H9 (cell line): Measurements from ENCODE around the gene KIF26A. TPM values are rescaled to one million over a fixed set of nuclear protein-coding genes. Genes with fewer than 3 reads are reported as not detected.
"Not testable (repeated sequence)": the region's sequence is repeated elsewhere in the genome, so short reads cannot be mapped to it uniquely, and the experiment has no call there.

Source experiments
- DNase-seq: peaks from one replicate; pipeline ENCODE4 v3.0.0-alpha.2; 2017
- H2AFZ ChIP-seq: one replicate; pipeline ENCODE4 v1.6.1; 2013; ENCODE audit warnings: mild to moderate bottlenecking, low read length, control low read depth, moderate library complexity
- H2AK5ac ChIP-seq: 2 replicates; pipeline ENCODE4 v1.6.1; 2013; ENCODE audit warnings: low read length, control low read depth, mixed read lengths; ENCODE audit not compliant: insufficient read length
- H2BK120ac ChIP-seq: one replicate; pipeline ENCODE4 v1.6.1; 2013; ENCODE audit warnings: low read depth, mild to moderate bottlenecking, low read length, control low read depth, inconsistent platforms; ENCODE audit not compliant: poor library complexity, severe bottlenecking
- H2BK12ac ChIP-seq: 2 replicates; pipeline ENCODE4 v1.6.1; 2013; ENCODE audit warnings: low read length, control low read depth, mixed read lengths, low read depth; ENCODE audit not compliant: insufficient read length
- H2BK15ac ChIP-seq: 2 replicates; pipeline ENCODE4 v1.6.1; 2013; ENCODE audit warnings: low read depth, low read length, control low read depth
- H2BK20ac ChIP-seq: one replicate; pipeline ENCODE4 v1.6.1; 2013; ENCODE audit warnings: low read depth, mild to moderate bottlenecking, low read length, control low read depth, inconsistent platforms; ENCODE audit not compliant: poor library complexity, severe bottlenecking
- H2BK5ac ChIP-seq: 2 replicates; pipeline ENCODE4 v1.6.1; 2013; ENCODE audit warnings: low read length, control low read depth, mixed read lengths; ENCODE audit not compliant: insufficient read length
- H3K14ac ChIP-seq: 2 replicates; pipeline ENCODE4 v1.6.1; 2013; ENCODE audit warnings: low read length, control low read depth; ENCODE audit not compliant: insufficient read depth
- H3K18ac ChIP-seq: 2 replicates; pipeline ENCODE4 v1.6.1; 2013; ENCODE audit warnings: low read depth, mild to moderate bottlenecking, mixed read lengths, low read length, control low read depth; ENCODE audit not compliant: insufficient read length
- H3K23ac ChIP-seq: 2 replicates; pipeline ENCODE4 v1.6.1; 2013; ENCODE audit warnings: low read length, control low read depth, mixed read lengths, low read depth; ENCODE audit not compliant: insufficient read length
- H3K23me2 ChIP-seq: 2 replicates; pipeline ENCODE4 v1.6.1; 2013; ENCODE audit warnings: low read depth, mild to moderate bottlenecking, mixed read lengths, low read length, control low read depth; ENCODE audit not compliant: insufficient read length, poor library complexity, severe bottlenecking
- H3K27ac ChIP-seq: 2 replicates; pipeline ENCODE4 v1.5.1; 2013; ENCODE audit warnings: low read length, control low read depth, mixed read lengths, low read depth; ENCODE audit not compliant: insufficient read length
- H3K27me3 ChIP-seq: 2 replicates; pipeline ENCODE4 v1.6.1; 2013; ENCODE audit warnings: low read length, control low read depth, inconsistent platforms; ENCODE audit not compliant: insufficient read depth
- H3K4ac ChIP-seq: 2 replicates; pipeline ENCODE4 v1.6.1; 2013; ENCODE audit warnings: low read depth, mild to moderate bottlenecking, control low read depth, inconsistent platforms, low read length, moderate library complexity
- H3K4me1 ChIP-seq: 2 replicates; pipeline ENCODE4 v1.6.1; 2013; ENCODE audit warnings: low read length, control low read depth, inconsistent platforms; ENCODE audit not compliant: insufficient read depth
- H3K4me2 ChIP-seq: 2 replicates; pipeline ENCODE4 v1.6.1; 2013; ENCODE audit warnings: low read length, control low read depth, mixed read lengths; ENCODE audit not compliant: insufficient read length, insufficient read depth
- H3K56ac ChIP-seq: 2 replicates; pipeline ENCODE4 v1.6.1; 2013; ENCODE audit warnings: low read depth, mild to moderate bottlenecking, mixed read lengths, low read length, control low read depth; ENCODE audit not compliant: insufficient read length
- H3K79me1 ChIP-seq: 2 replicates; pipeline ENCODE4 v1.6.1; 2013; ENCODE audit warnings: low read depth, mild to moderate bottlenecking, moderate library complexity, low read length, control low read depth, inconsistent platforms; ENCODE audit not compliant: insufficient read depth, poor library complexity, severe bottlenecking
- H3K79me2 ChIP-seq: 2 replicates; pipeline ENCODE4 v1.6.1; 2013; ENCODE audit warnings: low read length, control low read depth, inconsistent platforms; ENCODE audit not compliant: insufficient read depth
- H3K9ac ChIP-seq: 2 replicates; pipeline ENCODE4 v1.6.1; 2013; ENCODE audit warnings: low read length, control low read depth, mixed read lengths; ENCODE audit not compliant: insufficient read length; ENCODE audit errors: extremely low read depth
- H3K9me3 ChIP-seq: one replicate; pipeline ENCODE4 v1.6.1; 2013; ENCODE audit warnings: low read depth, low read length, inconsistent platforms; ENCODE audit not compliant: control insufficient read depth
- H3T11ph ChIP-seq: one replicate; pipeline ENCODE4 v1.6.1; 2013; ENCODE audit warnings: mild to moderate bottlenecking, low read length, control low read depth, inconsistent platforms
- H4K20me1 ChIP-seq: one replicate; pipeline ENCODE4 v1.6.1; 2013; ENCODE audit not compliant: control insufficient read depth, insufficient read length, insufficient read depth
- H4K5ac ChIP-seq: 2 replicates; pipeline ENCODE4 v1.6.1; 2013; ENCODE audit warnings: low read depth, mild to moderate bottlenecking, mixed read lengths, low read length, control low read depth; ENCODE audit not compliant: insufficient read length
- H4K8ac ChIP-seq: replicated peaks from 2 replicates; pipeline ENCODE4 v1.6.1; 2013; ENCODE audit warnings: low read length, control low read depth, mixed read lengths, low read depth; ENCODE audit not compliant: insufficient read length
- H4K91ac ChIP-seq: 2 replicates; pipeline ENCODE4 v1.6.1; 2013; ENCODE audit warnings: low read depth, mild to moderate bottlenecking, moderate library complexity, mixed read lengths, low read length, control low read depth; ENCODE audit not compliant: insufficient read length
- H3K27ac Mint-ChIP-seq, 3 experiments: 2 replicates in 2 of 3; 3 replicates in 1 of 3; pipeline ENCODE4 v1.8.0; 2020 to 2021; ENCODE audit warnings: mixed read lengths in 3 of 3, mild to moderate bottlenecking in 1 of 3, moderate library complexity in 1 of 3
- H3K27me3 Mint-ChIP-seq: 2 replicates; pipeline ENCODE4 v1.8.0; 2021; ENCODE audit warnings: low read depth, mild to moderate bottlenecking, moderate library complexity, mixed read lengths
- H3K36me3 Mint-ChIP-seq, 3 experiments: 2 replicates in 2 of 3; 3 replicates in 1 of 3; pipeline ENCODE4 v1.8.0; 2020 to 2021; ENCODE audit warnings: low read depth in 3 of 3, mixed read lengths in 3 of 3; ENCODE audit not compliant: insufficient read depth in 1 of 3
- H3K4me1 Mint-ChIP-seq, 2 experiments: 2 replicates each; pipeline ENCODE4 v1.8.0; 2020; ENCODE audit warnings: mixed read lengths in 2 of 2
- H3K4me3 Mint-ChIP-seq, 2 experiments: 2 replicates in 1 of 2; 3 replicates in 1 of 2; pipeline ENCODE4 v1.8.0; 2020 to 2021; ENCODE audit warnings: mild to moderate bottlenecking in 2 of 2, mixed read lengths in 2 of 2, moderate library complexity in 1 of 2
- H3K9me3 Mint-ChIP-seq, 2 experiments: 2 replicates in 1 of 2; 3 replicates in 1 of 2; pipeline ENCODE4 v1.8.0; 2020; ENCODE audit warnings: mild to moderate bottlenecking in 2 of 2, mixed read lengths in 2 of 2, moderate library complexity in 1 of 2
- WGBS: extraction: QIAGEN DNeasy Blood & Tissue Kit; methylation state at CpG from one replicate; pipeline ENCODE4 v1.1.7; 2013; ENCODE audit warnings: missing lambda C conversion rate, low lambda C conversion rate, mixed read lengths; ENCODE audit not compliant: insufficient read length; ENCODE audit errors: extremely low coverage; 5-methylcytosine and 5-hydroxymethylcytosine counted together
- total RNA-seq: library from RNA; stranded (reverse); gene quantifications from 2 replicates; pipeline ENCODE4 v1.2.1, GENCODE V29; 2021
- TF ChIP-seq, protein P1 (sequence below): fragments of 200-600 bp; sonication (generic); conservative IDR thresholded peaks from 3 replicates; pipeline ENCODE4 v1.8.0; 2021; ENCODE audit warnings: antibody characterized with exemption, mild to moderate bottlenecking

KIF26A gene
- total RNA-seq, 1 experiment from 2014 or later, result 44.2 TPM

DNA sequence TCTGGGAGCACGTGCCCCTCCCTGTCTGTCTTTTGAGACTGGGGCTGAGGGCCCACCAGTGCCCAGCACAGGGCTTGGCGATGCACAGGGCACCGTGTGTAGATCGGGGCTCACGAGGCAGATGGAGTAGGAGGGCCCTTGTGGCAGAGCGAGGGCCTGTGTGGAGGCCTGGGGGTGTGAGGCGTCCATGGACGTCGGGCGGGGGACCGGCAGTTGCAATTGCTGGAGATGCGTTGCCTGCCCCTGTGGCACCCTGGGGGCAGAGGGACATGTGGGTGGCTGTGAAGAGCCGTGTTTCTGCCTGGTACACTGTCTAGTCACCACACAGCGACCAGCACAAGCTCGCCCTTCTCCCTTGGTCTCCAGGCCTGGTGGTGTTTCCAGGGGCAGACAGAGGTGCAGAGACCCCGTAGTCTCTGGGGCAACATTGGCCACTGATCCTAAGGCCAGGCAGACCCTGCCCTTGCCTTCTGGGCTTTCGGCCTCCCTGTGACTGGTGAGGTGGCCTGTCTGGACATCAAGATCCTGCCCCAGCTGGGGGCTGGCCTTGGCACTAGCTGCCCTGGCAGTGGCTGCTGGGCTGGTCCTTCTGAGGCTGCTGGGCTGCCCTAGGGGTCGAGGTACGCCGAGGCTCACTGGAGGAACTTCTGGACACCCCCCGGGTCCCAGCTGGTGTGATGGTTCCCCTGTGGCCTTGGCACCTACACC, 14.5 kb downstream of the KIF26A start:
- H3K56ac ChIP-seq, result no peak overlapping the region
- TF ChIP-seq, protein P1, sequence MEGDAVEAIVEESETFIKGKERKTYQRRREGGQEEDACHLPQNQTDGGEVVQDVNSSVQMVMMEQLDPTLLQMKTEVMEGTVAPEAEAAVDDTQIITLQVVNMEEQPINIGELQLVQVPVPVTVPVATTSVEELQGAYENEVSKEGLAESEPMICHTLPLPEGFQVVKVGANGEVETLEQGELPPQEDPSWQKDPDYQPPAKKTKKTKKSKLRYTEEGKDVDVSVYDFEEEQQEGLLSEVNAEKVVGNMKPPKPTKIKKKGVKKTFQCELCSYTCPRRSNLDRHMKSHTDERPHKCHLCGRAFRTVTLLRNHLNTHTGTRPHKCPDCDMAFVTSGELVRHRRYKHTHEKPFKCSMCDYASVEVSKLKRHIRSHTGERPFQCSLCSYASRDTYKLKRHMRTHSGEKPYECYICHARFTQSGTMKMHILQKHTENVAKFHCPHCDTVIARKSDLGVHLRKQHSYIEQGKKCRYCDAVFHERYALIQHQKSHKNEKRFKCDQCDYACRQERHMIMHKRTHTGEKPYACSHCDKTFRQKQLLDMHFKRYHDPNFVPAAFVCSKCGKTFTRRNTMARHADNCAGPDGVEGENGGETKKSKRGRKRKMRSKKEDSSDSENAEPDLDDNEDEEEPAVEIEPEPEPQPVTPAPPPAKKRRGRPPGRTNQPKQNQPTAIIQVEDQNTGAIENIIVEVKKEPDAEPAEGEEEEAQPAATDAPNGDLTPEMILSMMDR, result no peak
- Mint-ChIP-seq H3K27ac (peak overlapping the region in 2 of 3 experiments; percentile 68 to 79; a peak in 1 of 7 replicates), H3K4me3 (no peak overlapping the region), H3K4me1 (peaks cover 17 to 27% of the 10 kb centered on the region in 2 experiments), H3K36me3 (peaks cover 5 to 9% (median 5%) of the 10 kb centered on the region in 3 experiments; a peak in 6 of 7 replicates), H3K27me3 (no peaks in the 10 kb centered on the region), H3K9me3 (no peaks in the 10 kb centered on the region)
- H3K4ac ChIP-seq, result no peak overlapping the region
- no peak overlapping the region for H2BK120ac ChIP-seq
- no peak overlapping the region for H4K91ac ChIP-seq
- no peak overlapping the region for H3K9ac ChIP-seq
- no peak overlapping the region for H2BK5ac ChIP-seq
- H4K5ac ChIP-seq, result no peak overlapping the region
- no peaks in the 10 kb centered on the region for H3K79me1 ChIP-seq
- no peak overlapping the region for H3K18ac ChIP-seq
- H3K4me2 ChIP-seq, result no peak overlapping the region
- H2BK12ac ChIP-seq, result no peak overlapping the region
- H2AK5ac ChIP-seq, result no peak overlapping the region
- H3K14ac ChIP-seq, result no peak overlapping the region
- H3K9me3 ChIP-seq, result no peaks in the 10 kb centered on the region
- no peaks in the 10 kb centered on the region for H3K27me3 ChIP-seq
- H3K79me2 ChIP-seq, result no peaks in the 10 kb centered on the region; the same call in 1 of the 2 replicates
- H3K23me2 ChIP-seq, result no peaks in the 10 kb centered on the region
- no peak overlapping the region for H2BK15ac ChIP-seq
- H4K20me1 ChIP-seq, result no peaks in the 10 kb centered on the region
- no peak overlapping the region for H3K27ac ChIP-seq
- H2AFZ ChIP-seq, result no peak overlapping the region
- 0 out of 2 replicates have a peak, but pooled peaks cover 2% of the 10 kb centered on the region for H3K4me1 ChIP-seq
- no peak overlapping the region for H3T11ph ChIP-seq
- no peak overlapping the region for H4K8ac ChIP-seq
- H3K23ac ChIP-seq, result no peak overlapping the region
- WGBS, result no CpG with 5 or more reads among the region's 21 CpGs
- DNase-seq, result no peak
- H2BK20ac ChIP-seq, result no peak overlapping the region

DNA sequence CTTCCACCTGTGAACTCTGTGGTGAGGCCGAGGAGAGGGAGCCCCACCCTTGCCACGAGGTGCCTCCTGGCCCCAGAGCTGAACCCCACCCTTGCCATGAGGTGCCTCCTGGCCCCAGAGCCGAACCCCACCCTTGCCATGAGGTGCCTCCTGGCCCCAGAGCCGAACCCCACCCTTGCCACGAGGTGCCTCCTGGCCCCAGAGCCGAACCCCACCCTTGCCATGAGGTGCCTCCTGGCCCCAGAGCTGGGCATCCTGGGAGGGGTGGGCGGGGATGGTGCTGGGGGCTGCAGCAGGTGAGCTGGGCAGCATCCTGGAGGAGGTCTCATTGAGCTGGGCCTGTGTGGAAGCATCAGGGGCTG, 15.0 kb downstream of the KIF26A start:
- H2BK12ac ChIP-seq, H2BK120ac ChIP-seq, H2BK5ac ChIP-seq, H3K4me3 Mint-ChIP-seq, H3K79me2 ChIP-seq, H2AK5ac ChIP-seq, H2BK15ac ChIP-seq, H3K23ac ChIP-seq, H3K9ac ChIP-seq, DNase-seq, H2BK20ac ChIP-seq, H3K9me3 ChIP-seq, H3K4ac ChIP-seq, H3K14ac ChIP-seq, H3K18ac ChIP-seq, H4K91ac ChIP-seq, H3K4me1 ChIP-seq, H3T11ph ChIP-seq, H3K27ac ChIP-seq, H3K27me3 ChIP-seq, H3K9me3 Mint-ChIP-seq, H4K8ac ChIP-seq, H3K56ac ChIP-seq, H3K27ac Mint-ChIP-seq, H3K79me1 ChIP-seq, H4K5ac ChIP-seq, H3K23me2 ChIP-seq, H2AFZ ChIP-seq, H3K27me3 Mint-ChIP-seq, H3K4me2 ChIP-seq, H4K20me1 ChIP-seq: not testable (repeated sequence)
- H3K36me3 Mint-ChIP-seq, result peaks cover 5 to 11% (median 5%) of the 10 kb centered on the region in 3 experiments; a peak in 6 of 7 replicates
- H3K4me1 Mint-ChIP-seq, result peaks cover 12 to 21% of the 10 kb centered on the region in 2 experiments
- WGBS, result no CpG with 5 or more reads among the region's 7 CpGs
